Mesenchymal stem cell (in vitro differentiated cells and primary cell): ENCODE results near the gene SLC4A5.

ENCODE experiments used
- DNase-seq: peaks from one replicate; pipeline ENCODE4 v3.0.0-alpha.2; 2013
- H2AFZ ChIP-seq: one replicate; pipeline ENCODE4 v1.6.1; 2013; ENCODE audit warnings: low read depth, mild to moderate bottlenecking, control low read depth, inconsistent platforms, low read length, moderate library complexity
- H2AK5ac ChIP-seq: 2 replicates; pipeline ENCODE4 v1.6.1; 2013; ENCODE audit warnings: low read length, moderate library complexity, mild to moderate bottlenecking, inconsistent platforms; ENCODE audit not compliant: severe bottlenecking
- H2BK120ac ChIP-seq: one replicate; pipeline ENCODE4 v1.6.1; 2013; ENCODE audit warnings: low read depth, mild to moderate bottlenecking, inconsistent platforms, low read length, moderate library complexity
- H2BK12ac ChIP-seq, 2 experiments: one replicate each; pipeline ENCODE4 v1.6.1; 2013; ENCODE audit warnings: inconsistent platforms in 2 of 2, low read length in 2 of 2, mild to moderate bottlenecking in 2 of 2, moderate library complexity in 2 of 2, control low read depth in 1 of 2
- H2BK15ac ChIP-seq: one replicate; pipeline ENCODE4 v1.6.1; 2013; ENCODE audit warnings: mild to moderate bottlenecking, low read depth, inconsistent platforms; ENCODE audit not compliant: poor library complexity, severe bottlenecking
- H2BK5ac ChIP-seq: 2 replicates; pipeline ENCODE4 v1.6.1; 2013; ENCODE audit warnings: low read depth, mild to moderate bottlenecking, low read length, control low read depth, inconsistent platforms; ENCODE audit not compliant: poor library complexity, severe bottlenecking
- H3K14ac ChIP-seq, 2 experiments: one replicate each; pipeline ENCODE4 v1.6.1; 2013; ENCODE audit warnings: inconsistent platforms in 2 of 2, low read length in 2 of 2, control low read depth in 1 of 2, mild to moderate bottlenecking in 1 of 2, moderate library complexity in 1 of 2
- H3K18ac ChIP-seq, 2 experiments: one replicate each; pipeline ENCODE4 v1.6.1; 2013; ENCODE audit warnings: inconsistent platforms in 2 of 2, low read length in 2 of 2, control low read depth in 1 of 2, low read depth in 1 of 2, mild to moderate bottlenecking in 1 of 2
- H3K23ac ChIP-seq, 2 experiments: one replicate each; pipeline ENCODE4 v1.6.1; 2013; ENCODE audit warnings: inconsistent platforms in 2 of 2, low read length in 2 of 2, mild to moderate bottlenecking in 2 of 2, moderate library complexity in 2 of 2, control low read depth in 1 of 2
- H3K27ac ChIP-seq: 2 replicates; pipeline ENCODE4 v1.5.1; 2013; ENCODE audit warnings: mild to moderate bottlenecking, moderate library complexity, low read length, control low read depth, inconsistent platforms; ENCODE audit not compliant: poor library complexity, severe bottlenecking
- H3K27me3 ChIP-seq, 2 experiments: 2 replicates each; pipeline versions ENCODE4 v1.6.1 to v1.7.0; 2013; ENCODE audit warnings: low read length in 2 of 2, mild to moderate bottlenecking in 2 of 2, moderate library complexity in 2 of 2, control low read depth in 1 of 2, inconsistent platforms in 1 of 2; ENCODE audit not compliant: control insufficient read depth in 1 of 2, insufficient read depth in 1 of 2
- H3K36me3 ChIP-seq, 2 experiments: 2 replicates each; pipeline versions ENCODE4 v1.6.1 to v1.7.0; 2013; ENCODE audit warnings: low read length in 2 of 2, control low read depth in 1 of 2, inconsistent platforms in 1 of 2, low read depth in 1 of 2, mild to moderate bottlenecking in 1 of 2; ENCODE audit not compliant: insufficient read depth in 2 of 2, control insufficient read depth in 1 of 2
- H3K4ac ChIP-seq, 2 experiments: one replicate each; pipeline ENCODE4 v1.6.1; 2013; ENCODE audit warnings: inconsistent platforms in 2 of 2, low read length in 2 of 2, mild to moderate bottlenecking in 2 of 2, moderate library complexity in 2 of 2, control low read depth in 1 of 2, low read depth in 1 of 2
- H3K4me1 ChIP-seq: 2 replicates; pipeline ENCODE4 v1.6.1; 2013; ENCODE audit warnings: low read depth, low read length, control low read depth; ENCODE audit not compliant: control insufficient read depth, insufficient read depth
- H3K4me2 ChIP-seq: 2 replicates; pipeline ENCODE4 v1.6.1; 2013; ENCODE audit warnings: low read length, mild to moderate bottlenecking, inconsistent platforms; ENCODE audit not compliant: poor library complexity, severe bottlenecking
- H3K4me3 ChIP-seq, 2 experiments: 2 replicates each; pipeline versions ENCODE4 v1.5.1 to v1.7.0; 2013; ENCODE audit warnings: low read length in 2 of 2, mild to moderate bottlenecking in 2 of 2, control low read depth in 1 of 2, low read depth in 1 of 2; ENCODE audit not compliant: insufficient read depth in 1 of 2
- H3K79me1 ChIP-seq: replicated peaks from 2 replicates; pipeline ENCODE4 v1.6.1; 2013; ENCODE audit warnings: mild to moderate bottlenecking, control low read depth, low read length, inconsistent platforms; ENCODE audit not compliant: poor library complexity, severe bottlenecking
- H3K9ac ChIP-seq: 2 replicates; pipeline ENCODE4 v1.7.0; 2013; ENCODE audit warnings: mild to moderate bottlenecking, low read length, moderate library complexity
- H3K9me3 ChIP-seq: 2 replicates; pipeline ENCODE4 v1.7.0; 2013; ENCODE audit warnings: mild to moderate bottlenecking, low read length; ENCODE audit not compliant: control insufficient read depth
- H4K8ac ChIP-seq: one replicate; pipeline ENCODE4 v1.6.1; 2013; ENCODE audit warnings: inconsistent platforms, mild to moderate bottlenecking, low read length, moderate library complexity
- H4K91ac ChIP-seq: one replicate; pipeline ENCODE4 v1.6.1; 2013; ENCODE audit warnings: mild to moderate bottlenecking, low read length, inconsistent platforms
- WGBS: methylation state at CpG from one replicate; pipeline ENCODE4 v1.1.7; 2013; ENCODE audit warnings: mixed read lengths; 5-methylcytosine and 5-hydroxymethylcytosine counted together

Gene SLC4A5

GRCh38 chr2:74312913-74313312 lies 30.3 kb downstream of the SLC4A5 start:
- Histone ChIP-seq H4K8ac (no peak overlapping the region), H3K4me1 (no peaks in the 10 kb centered on the region), H2BK5ac (no peak overlapping the region), H2BK15ac (no peak overlapping the region), H3K9ac (no peak overlapping the region), H3K4ac (no peak overlapping the region), H3K36me3 (no peaks in the 10 kb centered on the region), H3K9me3 (no peaks in the 10 kb centered on the region), H4K91ac (no peak overlapping the region), H3K4me3 (no peak overlapping the region), H3K23ac (no peak overlapping the region), H3K79me1 (no peaks in the 10 kb centered on the region), H3K4me2 (no peak overlapping the region), H3K14ac (no peak overlapping the region), H3K18ac (no peak overlapping the region), H2AK5ac (no peak overlapping the region), H3K27me3 (peaks cover 0 to 11% of the 10 kb centered on the region in 2 experiments), H3K27ac (no peak overlapping the region), H2BK120ac (no peak overlapping the region), H2AFZ (no peak overlapping the region), H2BK12ac (no peak overlapping the region)
- DNase-seq, result no peak

- Histone ChIP-seq H3K79me1 (no peaks in the 10 kb centered on the region), H2BK120ac (no peak overlapping the region), H3K4ac (no peak overlapping the region), H3K27ac (no peak overlapping the region), H4K91ac (no peak overlapping the region), H2BK12ac (no peak overlapping the region), H3K23ac (no peak overlapping the region), H3K9me3 (no peaks in the 10 kb centered on the region), H2BK5ac (no peak overlapping the region), H3K9ac (no peak overlapping the region), H3K27me3 (peaks cover 0 to 9% of the 10 kb centered on the region in 2 experiments), H3K4me3 (no peak overlapping the region), H2AK5ac (no peak overlapping the region), H4K8ac (no peak overlapping the region), H3K4me1 (no peaks in the 10 kb centered on the region), H3K4me2 (no peak overlapping the region), H2AFZ (no peak overlapping the region), H2BK15ac (no peak overlapping the region), H3K36me3 (no peaks in the 10 kb centered on the region), H3K14ac (no peak overlapping the region), H3K18ac (no peak overlapping the region)
- 86% methylated on average over 7 of the region's 8 CpGs for WGBS
- no peak for DNase-seq
These were observed 35.5 kb downstream of the SLC4A5 start for GRCh38 chr2:74307720-74308119.

- no peak overlapping the region for H4K91ac ChIP-seq
- no peak overlapping the region for H3K18ac ChIP-seq
- no peak overlapping the region for H3K27ac ChIP-seq
- no peaks in the 10 kb centered on the region for H3K79me1 ChIP-seq
- H3K4me1 ChIP-seq, result no peaks in the 10 kb centered on the region
- H2AFZ ChIP-seq, result no peak overlapping the region
- H2BK5ac ChIP-seq, result no peak overlapping the region
- no peaks in the 10 kb centered on the region for H3K9me3 ChIP-seq
- H2BK15ac ChIP-seq, result no peak overlapping the region
- H3K27me3 ChIP-seq, result peaks cover 0 to 9% of the 10 kb centered on the region in 2 experiments
- H3K4ac ChIP-seq, result no peak overlapping the region
- H4K8ac ChIP-seq, result no peak overlapping the region
- H3K36me3 ChIP-seq, result no peaks in the 10 kb centered on the region
- H3K23ac ChIP-seq, result no peak overlapping the region
- peak overlapping the region in 1 of 2 experiments; percentile 9 for H3K14ac ChIP-seq
- no peak overlapping the region for H2BK120ac ChIP-seq
- WGBS, result 83% methylated on average over 6 of the region's 7 CpGs
- no peak overlapping the region for H3K4me2 ChIP-seq
- H2BK12ac ChIP-seq, result no peak overlapping the region
- H3K9ac ChIP-seq, result no peak overlapping the region
- no peak overlapping the region for H3K4me3 ChIP-seq
- no peak for DNase-seq
- no peak overlapping the region for H2AK5ac ChIP-seq
These were observed 38.7 kb downstream of the SLC4A5 start for GRCh38 chr2:74304332-74305148.

GRCh38 chr2:74302865-74303264 lies 40.4 kb downstream of the SLC4A5 start:
- 96% methylated on average over 1 of the region's 2 CpGs for WGBS
- no peak overlapping the region for H2AK5ac ChIP-seq

More at GRCh38 chr2:74302865-74303264, 40.4 kb downstream of the SLC4A5 start:
- no peak overlapping the region for H3K9ac ChIP-seq
- H3K27ac ChIP-seq, result no peak overlapping the region
- DNase-seq, result no peak
- no peak overlapping the region for H2BK5ac ChIP-seq
- no peak overlapping the region for H2AFZ ChIP-seq
- no peaks in the 10 kb centered on the region for H3K79me1 ChIP-seq
- H3K4me3 ChIP-seq, result no peak overlapping the region
- H3K14ac ChIP-seq, result no peak overlapping the region
- H3K4me1 ChIP-seq, result no peaks in the 10 kb centered on the region
- peaks cover 0 to 6% of the 10 kb centered on the region in 2 experiments for H3K27me3 ChIP-seq
- H3K9me3 ChIP-seq, result peaks cover 10% of the 10 kb centered on the region
- no peak overlapping the region for H3K23ac ChIP-seq
- no peak overlapping the region for H3K4ac ChIP-seq
- no peak overlapping the region for H2BK15ac ChIP-seq
- no peak overlapping the region for H4K91ac ChIP-seq
- H3K18ac ChIP-seq, result no peak overlapping the region
- no peaks in the 10 kb centered on the region for H3K36me3 ChIP-seq
- H2BK120ac ChIP-seq, result no peak overlapping the region
- no peak overlapping the region for H4K8ac ChIP-seq
- H2BK12ac ChIP-seq, result no peak overlapping the region
- no peak overlapping the region for H3K4me2 ChIP-seq
